GM18519 (cell line): Measurements from ENCODE around the gene TFDP2.
"Not testable (repeated sequence)": the region's sequence is repeated elsewhere in the genome, so short reads cannot be mapped to it uniquely, and the experiment has no call there.

Experiments used
- ATAC-seq: cut with Tn5 transposase; IDR thresholded peaks from one replicate; pipeline ENCODE4 v1.9.1; 2021; ENCODE audit warnings: mild to moderate bottlenecking, moderate library complexity; ENCODE audit not compliant: unreplicated experiment, low FRiP score

The TFDP2 gene

GRCh38 chr3:142129516-142130171 lies 19.7 kb downstream of the TFDP2 start:
- ATAC-seq, result no peak

GRCh38 chr3:142127941-142128658 lies 21.2 kb downstream of the TFDP2 start:
- no peak for ATAC-seq

DNA sequence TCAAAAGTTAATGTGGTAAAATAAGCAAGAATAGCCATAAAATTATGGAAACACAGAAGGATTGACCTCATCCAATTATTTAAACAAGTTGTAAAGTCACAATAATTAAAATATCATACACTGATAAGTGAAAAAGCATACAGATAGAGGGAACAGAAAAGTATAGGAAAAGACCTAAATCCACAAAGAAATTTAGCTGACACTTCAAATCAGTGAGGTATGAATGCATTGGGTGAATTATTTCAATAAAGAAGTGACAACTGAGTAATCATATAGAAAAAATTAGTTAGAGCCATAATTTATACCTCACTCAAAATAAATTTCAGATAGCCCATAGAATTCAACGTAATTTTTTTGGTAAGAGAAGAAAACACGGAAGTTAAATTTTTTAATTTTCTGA lies 25.1 kb downstream of the TFDP2 start:
- ATAC-seq, result no peak

GRCh38 chr3:142120707-142121106 lies 28.6 kb downstream of the TFDP2 start:
- ATAC-seq, result no peak

DNA sequence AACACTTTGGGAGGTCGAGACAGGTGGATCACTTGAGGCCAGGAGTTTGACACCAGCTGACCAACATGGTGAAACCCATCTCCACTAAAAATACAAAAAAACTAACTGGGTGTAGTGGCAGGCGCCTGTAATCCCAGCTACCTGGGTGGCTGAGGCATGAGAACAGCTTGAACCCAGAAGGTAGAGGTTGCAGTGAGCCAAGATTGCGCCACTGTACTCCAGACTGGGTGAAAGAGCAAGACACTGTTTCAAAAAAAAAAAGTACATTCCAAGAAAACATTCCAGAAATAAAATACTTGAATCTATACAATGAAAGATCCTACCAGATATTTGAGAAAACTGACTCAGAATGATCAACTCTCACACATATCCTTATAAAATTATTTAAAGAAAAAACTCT lies 30.4 kb downstream of the TFDP2 start:
- ATAC-seq, result no peak

- no peak for ATAC-seq
These were observed 32.1 kb downstream of the TFDP2 start for GRCh38 chr3:142117056-142117851.

- ATAC-seq, result no peak
These were observed 33.3 kb downstream of the TFDP2 start for GRCh38 chr3:142115867-142116668.

- no peak for ATAC-seq
These were observed 36.7 kb downstream of the TFDP2 start for GRCh38 chr3:142112601-142113000.

DNA sequence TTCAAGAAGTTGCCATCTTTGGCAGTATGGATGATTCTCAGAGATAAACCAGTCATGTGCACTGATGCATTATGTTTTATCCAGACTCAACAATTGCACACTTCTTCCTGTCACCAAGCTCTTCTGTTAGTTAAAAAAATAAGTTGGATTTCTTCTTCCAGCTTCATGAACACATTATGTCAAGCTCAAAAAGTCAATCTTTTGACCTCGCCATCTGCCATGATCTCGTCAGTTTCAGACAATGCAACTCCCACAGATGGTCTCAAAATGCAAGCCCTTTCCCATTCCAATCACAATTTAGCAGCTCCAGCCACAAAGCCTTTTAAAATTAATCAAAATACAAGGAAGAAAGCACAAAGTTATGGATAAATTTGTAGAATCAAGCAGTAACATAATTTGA lies 42.8 kb downstream of the TFDP2 start:
- ATAC-seq, result no peak

DNA sequence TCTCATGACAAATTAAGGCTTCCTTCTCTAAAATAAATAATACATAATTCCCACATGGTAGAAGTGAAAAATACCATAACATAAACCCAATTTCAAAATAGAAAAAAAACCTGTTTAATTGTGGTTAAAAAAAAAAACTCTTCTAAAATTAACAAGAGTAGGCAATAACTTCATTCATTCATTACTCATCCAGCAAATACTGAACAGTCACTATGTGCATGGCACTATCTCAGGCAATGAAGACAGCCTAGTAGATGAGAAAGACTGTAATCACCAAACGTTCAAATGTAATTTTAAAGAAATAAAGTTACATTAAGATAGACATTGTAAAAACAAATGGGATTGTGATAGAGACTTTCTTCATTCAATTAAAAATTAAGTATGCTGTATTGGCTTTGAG lies 43.4 kb downstream of the TFDP2 start:
- no peak for ATAC-seq

DNA sequence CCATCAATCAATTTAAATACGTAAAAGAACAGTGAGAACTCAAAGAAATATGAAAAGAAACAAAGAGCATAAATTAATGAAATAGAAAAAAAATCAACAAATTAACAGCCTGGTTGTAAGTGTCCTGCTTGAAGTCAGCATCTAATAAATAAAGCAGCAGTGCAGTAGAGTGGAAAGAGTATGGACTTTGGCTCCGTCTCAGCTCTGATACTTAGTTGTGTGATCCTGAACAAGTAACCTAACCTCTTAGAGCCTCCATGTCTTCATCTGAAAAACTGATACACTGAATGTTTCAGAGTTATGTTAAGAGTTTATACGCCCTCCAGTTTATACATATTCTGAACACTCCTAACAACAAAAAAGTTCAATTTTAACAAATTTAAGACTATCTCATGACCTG lies 44.6 kb downstream of the TFDP2 start:
- no peak for ATAC-seq

DNA sequence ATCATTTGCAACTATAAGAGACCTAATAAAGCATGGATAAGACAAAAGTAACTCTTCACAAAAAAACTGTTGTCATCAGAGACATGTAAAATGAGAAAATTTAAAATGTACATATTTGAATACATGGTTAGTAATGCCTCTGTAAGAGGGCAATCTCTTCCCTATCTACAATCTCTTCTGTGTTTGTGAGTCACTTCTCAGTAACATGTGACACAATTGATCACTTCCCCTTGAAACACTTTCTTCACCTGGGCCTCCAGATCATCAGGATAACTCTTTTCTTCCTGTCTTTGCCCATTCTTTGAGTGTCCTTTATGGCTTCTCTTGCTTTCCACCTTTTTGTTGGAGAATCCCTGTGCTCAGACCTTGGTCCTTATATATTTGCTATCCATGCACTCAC lies 50.4 kb downstream of the TFDP2 start:
- ATAC-seq, result no peak

DNA sequence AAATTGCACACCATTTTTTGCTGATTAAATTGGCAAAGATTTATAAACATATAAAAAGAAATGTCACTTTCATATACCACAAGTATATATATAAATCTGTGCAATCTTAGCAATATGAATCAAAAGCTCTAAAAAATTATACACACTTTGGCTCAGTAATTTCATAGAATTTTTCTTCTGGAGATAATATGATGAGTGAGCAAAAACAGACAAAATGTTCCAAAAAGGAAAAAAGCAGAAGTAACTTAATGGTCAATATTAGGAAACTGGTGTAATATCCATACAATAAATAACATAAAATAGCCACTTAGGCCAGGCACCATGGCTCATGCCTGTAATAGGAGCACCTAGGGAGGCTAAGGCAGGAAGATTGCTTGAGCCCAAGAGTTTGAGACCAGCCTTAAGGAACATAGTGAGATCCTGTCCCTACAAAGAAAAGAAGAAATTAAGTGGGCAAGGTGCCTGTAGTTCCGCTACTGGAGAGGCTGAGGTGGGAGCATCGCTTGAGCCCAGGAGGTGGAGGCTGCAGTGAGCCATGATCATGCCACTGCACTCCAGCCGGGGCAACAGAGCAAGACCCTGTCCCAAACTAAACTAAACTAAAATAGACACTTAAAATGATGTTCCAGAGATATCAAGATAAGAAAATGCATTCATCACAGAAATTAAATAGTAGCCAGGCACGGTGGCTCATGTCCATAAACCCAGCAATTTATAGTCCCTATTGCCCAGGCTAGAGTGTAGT lies 52.1 kb downstream of the TFDP2 start:
- ATAC-seq, result no peak

GRCh38 chr3:142095841-142096240 lies 53.5 kb downstream of the TFDP2 start:
- ATAC-seq, result no peak

GRCh38 chr3:142088925-142089324 lies 60.4 kb downstream of the TFDP2 start:
- ATAC-seq, result not testable (repeated sequence)

- ATAC-seq, result no peak
These were observed 60.8 kb downstream of the TFDP2 start for GRCh38 chr3:142088522-142088921.

DNA sequence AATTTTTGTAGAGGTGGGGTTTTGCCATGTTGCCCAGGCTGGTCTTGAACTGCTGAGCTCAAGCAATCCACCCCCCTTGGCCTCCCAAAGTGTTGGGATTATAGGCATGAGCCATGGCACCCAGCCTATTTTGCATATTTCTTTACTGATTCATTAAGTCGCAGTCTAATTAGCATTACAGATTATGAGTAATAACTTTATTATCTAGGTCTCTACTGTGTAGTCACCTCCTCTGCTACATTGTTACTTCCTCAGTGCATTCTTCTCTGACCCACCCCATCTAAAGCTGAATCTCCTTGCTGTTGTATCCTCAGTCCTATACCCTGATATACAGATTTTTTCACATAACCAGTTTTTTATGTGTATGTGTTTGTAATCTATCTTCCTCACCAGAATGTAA lies 61.7 kb downstream of the TFDP2 start:
- no peak for ATAC-seq

GRCh38 chr3:142086581-142087090 lies 62.7 kb downstream of the TFDP2 start:
- ATAC-seq, result no peak

DNA sequence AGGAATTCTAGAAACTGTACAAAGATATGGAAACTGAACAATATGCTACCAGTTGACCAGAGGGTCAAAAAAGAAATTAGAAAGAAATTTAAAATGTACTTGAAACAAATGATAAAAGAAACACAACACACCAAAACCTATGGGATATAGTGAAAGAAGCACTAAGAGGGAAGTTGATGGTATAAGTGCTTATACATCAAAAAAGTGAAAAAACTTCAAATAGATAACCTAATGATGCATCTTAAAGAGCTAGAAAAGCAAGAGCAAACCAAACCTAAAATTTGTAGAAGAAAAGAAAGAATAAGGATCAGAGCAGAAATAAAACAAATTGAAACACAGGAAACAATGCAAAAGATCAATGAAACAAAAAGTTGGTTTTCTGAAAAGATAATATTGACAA lies 68.2 kb downstream of the TFDP2 start:
- ATAC-seq, result no peak
